Mesenteric fat pad (tissue), 1 donor: ENCODE results near the gene TMEM59L. TPM values are rescaled to one million over a fixed set of nuclear protein-coding genes. Genes with fewer than 3 reads are reported as not detected.
"Not testable (repeated sequence)": the region's sequence is repeated elsewhere in the genome, so short reads cannot be mapped to it uniquely, and the experiment has no call there.

Experiments
- DNase-seq: peaks from one replicate; pipeline ENCODE4 v3.0.0-alpha.2; 2020; ENCODE audit warnings: low spot score
- long read RNA-seq: library from polyadenylated mRNA; unstranded; transcript quantifications from one replicate; pipeline ENCODE4 v2.0.0, GENCODE V29; 2020
- total RNA-seq: library from RNA; stranded (reverse); fragmentation: NEBNext Ultra II Directional; extraction: Animal tissue kit (Norgen Biotek cat#: 25700); gene quantifications from one replicate; pipeline ENCODE4 v1.2.1, GENCODE V29; 2021
- donor health status: DM: yes; HTN: yes; CAD: no.

The TMEM59L gene
- 2.0 TPM for total RNA-seq
- long read RNA-seq, partial matches to known transcripts, result 0 of 2 reads
- long read RNA-seq, other reads (novel, unspliced or antisense), result 0 of 2 reads

GRCh38 chr19:18612772-18613588 is at the start of gene TMEM59L:
TSS of gene TMEM59L (plus strand) at chr19:18612870. CDS start at chr19:18612959, 89 bp downstream.
- no peak for DNase-seq

DNA sequence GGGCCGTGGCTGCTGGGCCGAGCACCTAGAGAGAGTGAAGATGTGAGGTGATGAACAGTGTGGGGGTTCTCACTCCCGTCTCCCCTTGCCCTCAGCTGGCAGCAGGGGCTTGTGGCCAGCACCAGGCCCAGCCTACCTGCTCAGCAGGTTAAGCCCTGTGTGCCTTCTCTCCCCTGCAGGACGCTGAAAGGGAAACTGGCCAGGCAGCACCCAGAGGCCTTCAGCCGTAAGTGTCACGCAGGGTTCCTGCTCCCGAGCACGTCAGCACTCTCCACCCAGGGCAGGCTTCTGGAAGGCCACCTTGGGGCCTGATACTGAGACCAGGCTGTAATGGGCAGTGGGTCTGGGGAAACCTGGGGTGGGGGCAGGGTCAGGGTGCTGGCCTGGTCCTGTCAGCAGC is 45.7 kb upstream of the TMEM59L start:
- DNase-seq, result no peak

DNA sequence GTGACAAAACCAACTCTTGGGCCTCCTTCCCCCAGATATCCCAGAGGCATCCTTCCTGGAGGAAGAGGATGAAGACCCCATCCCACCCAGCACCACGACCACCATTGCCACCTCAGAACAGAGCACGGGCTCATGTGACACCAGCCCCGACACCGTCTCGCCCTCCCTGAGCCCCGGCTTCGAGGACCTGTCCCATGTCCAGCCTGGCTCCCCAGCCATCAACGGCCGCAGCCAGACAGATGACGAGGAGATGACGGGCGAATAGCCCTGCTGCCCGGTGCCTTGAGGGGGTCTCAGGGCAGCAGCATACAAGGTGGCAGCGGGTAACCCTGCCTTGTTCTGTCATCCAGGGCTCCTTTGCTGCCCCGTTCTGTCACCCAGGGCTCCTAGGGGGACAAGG is 44.3 kb upstream of the TMEM59L start:
- DNase-seq, result no peak

DNA sequence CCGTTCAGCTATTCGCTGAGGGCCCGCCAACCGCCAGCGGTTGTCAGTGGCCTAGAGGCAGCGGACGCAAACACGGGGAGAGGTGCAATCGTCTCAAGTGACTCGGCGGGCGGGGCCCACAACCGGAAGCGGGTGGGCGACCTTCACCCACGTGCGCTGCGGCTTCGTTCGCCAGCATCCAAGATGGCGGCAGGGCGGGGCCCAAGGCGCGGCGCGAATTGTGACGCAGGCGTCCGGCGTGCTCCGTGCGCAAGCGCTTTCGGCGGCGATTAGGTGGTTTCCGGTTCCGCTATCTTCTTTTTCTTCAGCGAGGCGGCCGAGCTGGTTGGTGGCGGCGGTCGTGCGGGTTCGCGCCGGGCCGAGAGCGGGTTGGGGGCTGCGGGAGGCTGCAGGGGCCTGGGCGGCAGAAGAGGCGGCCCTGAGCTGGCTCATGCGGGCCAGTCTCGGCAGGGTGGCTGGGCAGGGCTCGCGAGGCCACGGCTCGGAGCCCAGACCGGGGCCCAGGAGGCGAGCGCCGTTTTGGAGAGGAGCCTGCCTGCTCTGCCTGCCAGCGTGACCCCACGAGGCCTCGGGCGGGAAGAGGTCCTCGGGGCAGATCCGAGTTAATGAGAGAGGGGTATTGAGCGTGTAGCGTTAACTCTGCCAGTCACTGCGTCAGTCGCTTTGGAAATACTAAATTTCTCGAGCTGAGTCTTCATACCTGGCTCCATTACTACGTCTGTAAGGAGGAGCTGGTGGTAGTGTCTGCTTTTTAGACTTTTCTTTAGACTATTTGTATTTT is 40.9 kb upstream of the TMEM59L start, which contains the start of gene UBA52:
Gene UBA52 (plus strand): TSS at position 294 of the 781 bp plus-strand sequence. CDS start 1,444 bp downstream, outside the sequence.
- DNase-seq, result peak; percentile 100

DNA sequence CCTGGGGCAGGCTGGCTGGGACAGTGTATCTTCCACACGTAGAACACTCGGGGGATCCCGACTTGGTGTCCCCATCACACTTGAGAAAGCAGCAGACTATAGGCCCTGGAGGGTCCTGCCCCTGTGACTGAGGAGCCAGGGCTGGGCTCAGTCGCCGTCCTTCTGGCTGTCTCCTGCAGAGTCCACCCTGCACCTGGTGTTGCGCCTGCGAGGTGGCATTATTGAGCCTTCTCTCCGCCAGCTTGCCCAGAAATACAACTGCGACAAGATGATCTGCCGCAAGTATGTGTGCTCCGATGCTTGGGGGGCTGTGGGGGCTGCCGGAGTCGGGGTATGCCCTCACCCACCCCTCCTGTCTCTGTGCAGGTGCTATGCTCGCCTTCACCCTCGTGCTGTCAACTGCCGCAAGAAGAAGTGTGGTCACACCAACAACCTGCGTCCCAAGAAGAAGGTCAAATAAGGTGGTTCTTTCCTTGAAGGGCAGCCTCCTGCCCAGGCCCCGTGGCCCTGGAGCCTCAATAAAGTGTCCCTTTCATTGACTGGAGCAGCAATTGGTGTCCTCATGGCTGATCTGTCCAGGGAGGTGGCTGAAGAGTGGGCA is 37.9 kb upstream of the TMEM59L start:
- no peak for DNase-seq

- DNase-seq, result no peak
These were observed 36.3 kb upstream of the TMEM59L start for GRCh38 chr19:18576383-18576782.

GRCh38 chr19:18577365-18577914 is 35.2 kb upstream of the TMEM59L start:
- DNase-seq, result no peak

DNA sequence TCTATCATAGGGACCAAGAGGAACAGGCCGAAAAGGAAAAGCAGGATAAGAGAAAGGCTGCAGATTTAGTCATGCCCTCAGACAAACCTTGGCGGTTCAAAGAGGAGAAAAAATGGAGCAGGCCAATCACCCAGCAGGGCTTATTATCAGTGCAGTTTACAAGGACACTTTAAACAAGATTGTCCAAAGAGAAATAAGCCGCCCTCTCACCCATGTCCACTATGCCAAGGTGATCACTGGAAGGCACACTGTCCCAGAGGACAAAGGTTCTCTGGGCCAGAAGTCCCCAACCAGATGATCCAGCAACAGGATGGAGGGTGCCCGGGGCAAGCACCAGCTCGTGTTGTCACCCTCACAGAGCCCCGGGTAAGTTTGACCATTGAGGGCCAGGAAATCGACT is 32.4 kb upstream of the TMEM59L start:
- DNase-seq, result no peak

DNA sequence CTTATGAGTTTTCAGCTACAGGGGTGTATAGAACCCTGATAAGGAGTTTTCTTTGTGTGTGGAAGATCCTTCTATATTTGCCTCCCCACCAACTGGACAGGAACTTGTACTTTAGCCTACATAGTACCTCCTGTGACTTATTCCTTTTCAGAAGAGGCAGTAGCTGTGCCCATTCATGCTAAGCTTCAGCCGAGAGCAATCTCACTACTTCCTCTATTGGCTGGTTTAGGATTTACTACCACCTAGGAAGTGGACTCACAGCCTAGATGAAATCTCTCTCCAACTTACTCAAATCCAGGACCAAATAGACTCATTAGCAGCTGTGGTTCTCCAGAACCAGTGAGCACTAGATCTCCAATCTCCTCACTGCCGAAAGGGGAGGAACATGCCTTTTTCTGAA is 26.4 kb upstream of the TMEM59L start:
- no peak for DNase-seq

- DNase-seq, result no peak
These were observed 25.1 kb upstream of the TMEM59L start for GRCh38 chr19:18587561-18587960.

GRCh38 chr19:18587962-18588610 is 24.6 kb upstream of the TMEM59L start:
- no peak for DNase-seq

GRCh38 chr19:18588611-18589379 is 23.9 kb upstream of the TMEM59L start, which contains the start of gene REX1BD:
TSS of gene REX1BD (plus strand) at chr19:18588798. CDS start at chr19:18588802, 4 bp downstream.
- DNase-seq, result peak; percentile 94

GRCh38 chr19:18589380-18590272 is 23.0 kb upstream of the TMEM59L start:
- DNase-seq, result no peak

GRCh38 chr19:18590273-18591272 is 22.1 kb upstream of the TMEM59L start:
- no peak for DNase-seq

DNA sequence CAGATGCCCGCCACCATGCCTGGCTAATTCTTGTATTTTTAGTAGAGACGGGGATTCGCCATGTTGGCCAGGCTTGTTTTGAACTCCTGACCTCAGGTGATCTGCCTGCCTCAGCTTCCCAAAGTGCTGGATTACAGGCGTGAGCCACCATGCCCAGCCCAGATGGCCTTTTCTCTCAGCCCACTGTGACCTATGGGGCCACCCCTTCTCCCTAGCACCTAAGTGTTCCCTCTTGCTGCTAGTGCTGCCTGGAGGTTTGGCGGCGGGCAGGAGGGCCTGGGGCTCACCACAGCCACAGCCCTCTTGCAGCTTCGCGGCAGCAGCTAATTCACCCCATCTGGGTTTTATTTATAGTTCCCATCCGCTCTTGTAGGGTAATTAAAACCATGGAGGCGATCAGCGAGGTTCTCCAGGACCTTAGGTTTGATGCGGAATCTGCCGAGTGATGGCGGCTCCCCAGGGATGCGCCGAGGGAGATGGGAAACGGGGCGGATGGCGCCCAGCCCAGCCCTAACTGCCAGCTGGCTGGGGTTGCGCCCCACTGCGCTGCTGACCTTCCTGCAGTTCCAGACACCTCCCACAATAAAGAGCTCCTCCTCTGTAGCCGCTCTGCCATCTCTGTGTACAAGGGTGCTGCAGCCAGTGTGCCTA is 20.8 kb upstream of the TMEM59L start:
- DNase-seq, result no peak

DNA sequence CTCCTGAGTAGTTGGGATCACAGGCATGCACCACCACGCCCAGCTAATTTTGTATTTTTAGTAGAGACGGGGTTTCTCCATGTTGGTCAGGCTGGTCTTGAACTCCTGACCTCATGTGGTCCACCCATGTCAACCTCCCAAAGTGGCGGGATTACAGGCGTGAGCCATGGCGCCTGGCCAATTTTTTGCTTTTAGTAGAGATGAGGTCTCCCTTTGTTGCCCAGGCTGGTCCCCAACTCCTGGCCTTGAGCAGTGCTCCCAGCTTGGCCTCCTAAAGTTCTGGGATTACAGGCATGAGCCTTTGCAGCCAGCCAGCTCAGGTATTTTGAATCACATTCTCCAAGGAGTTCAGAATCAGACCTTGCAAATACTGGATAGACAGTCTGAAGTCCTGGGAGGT is 19.9 kb upstream of the TMEM59L start:
- DNase-seq, result not testable (repeated sequence)
